Measurements from ENCODE around the gene NOSTRIN. TPM values are rescaled to one million over a fixed set of nuclear protein-coding genes. Genes with fewer than 3 reads are reported as not detected.
A peak's percentile ranks its signal among the peaks of the same experiment; 100 is the strongest.

The NOSTRIN gene
- total and polyA plus RNA-seq, 9 donors = 10.0 to 29.8 (median 20.0) TPM

- no peak overlapping the region for H3K27ac ChIP-seq
- H3K9me3 ChIP-seq = no peaks in the 10 kb centered on the region
- intact Hi-C loops (cut with DNase I) = no loop called here
- TF ChIP-seq CTCF (IDR thresholded peaks at IDR 0.05) (no peak), EP300 (IDR thresholded peaks at IDR 0.05) (no peak), POLR2A (IDR thresholded peaks at IDR 0.05) (no peak)
- H3K4me1 ChIP-seq (ENCODE audit: insufficient read depth) = peaks cover 3% of the 10 kb centered on the region
- H3K4me3 ChIP-seq = no peak overlapping the region
- H3K36me3 ChIP-seq = no peaks in the 10 kb centered on the region
- DNase-seq = no peak
- no peaks in the 10 kb centered on the region for H3K27me3 ChIP-seq
- WGBS, 3 donors = 73 to 76% (median 74%) methylated on average over 13 of the region's 13 CpGs
These were observed 4.2 kb upstream of the NOSTRIN start for GRCh38 chr2:168798076-168798887.

- H3K4me3 ChIP-seq = no peak overlapping the region
- 87 to 91% (median 89%) methylated on average over 1 of the region's 1 CpG for WGBS, 3 donors
- TF ChIP-seq POLR2A (IDR thresholded peaks at IDR 0.05) (no peak), EP300 (IDR thresholded peaks at IDR 0.05) (no peak), CTCF (IDR thresholded peaks at IDR 0.05) (no peak)
These were observed 3.5 kb upstream of the NOSTRIN start for GRCh38 chr2:168798888-168799410.

GRCh38 chr2:168801471-168801870 is 966 bp upstream of the NOSTRIN start:
- Histone ChIP-seq H3K9me3 (no peaks in the 10 kb centered on the region), H3K27me3 (no peaks in the 10 kb centered on the region), H3K27ac (peak overlapping the region in 1 of 2 donors; percentile 70), H3K4me1 (ENCODE audit: insufficient read depth) (peaks cover 7% of the 10 kb centered on the region), H3K4me3 (no peak overlapping the region), H3K36me3 (no peaks in the 10 kb centered on the region)
- DNase-seq = no peak
- 42 to 49% (median 47%) methylated on average over 2 of the region's 2 CpGs for WGBS, 3 donors
- no peak for TF ChIP-seq POLR2A (IDR thresholded peaks at IDR 0.05)
- no peak for TF ChIP-seq EP300 (IDR thresholded peaks at IDR 0.05)
- TF ChIP-seq CTCF (IDR thresholded peaks at IDR 0.05) = no peak
- intact Hi-C loops (cut with DNase I) = no loop called here

More at GRCh38 chr2:168798888-168799410, 3.5 kb upstream of the NOSTRIN start:
- no peaks in the 10 kb centered on the region for H3K9me3 ChIP-seq
- peaks cover 3% of the 10 kb centered on the region for H3K4me1 ChIP-seq (ENCODE audit: insufficient read depth)
- intact Hi-C loops (cut with DNase I) = no loop called here
- DNase-seq = no peak
- no peak overlapping the region for H3K27ac ChIP-seq
- no peaks in the 10 kb centered on the region for H3K36me3 ChIP-seq
- no peaks in the 10 kb centered on the region for H3K27me3 ChIP-seq

GRCh38 chr2:168802859-168803725 is 655 bp downstream of the NOSTRIN start:
- DNase-seq = no peak
- Histone ChIP-seq H3K36me3 (no peaks in the 10 kb centered on the region), H3K4me3 (peak overlapping the region; percentile 12), H3K9me3 (no peaks in the 10 kb centered on the region), H3K4me1 (ENCODE audit: insufficient read depth) (peaks cover 7% of the 10 kb centered on the region), H3K27me3 (no peaks in the 10 kb centered on the region), H3K27ac (peak overlapping the region in 1 of 2 donors; percentile 70)
- no peak for TF ChIP-seq POLR2A (IDR thresholded peaks at IDR 0.05)
- no peak for TF ChIP-seq CTCF (IDR thresholded peaks at IDR 0.05)
- TF ChIP-seq EP300 (IDR thresholded peaks at IDR 0.05) = no peak
- intact Hi-C loops (cut with DNase I) = no loop called here
- 21 to 32% (median 31%) methylated on average over 5 of the region's 5 CpGs for WGBS, 3 donors

All from ovary (tissue), 9 donors.